GM19240 (cell line): ENCODE results near the gene LAMA5.
"Not testable (repeated sequence)": the region's sequence is repeated elsewhere in the genome, so short reads cannot be mapped to it uniquely, and the experiment has no call there.

ENCODE experiments used
- DNase-seq: peaks from one replicate; pipeline ENCODE4 v3.0.0; 2011; ENCODE audit warnings: low spot score; ENCODE audit not compliant: insufficient read length

Gene LAMA5

DNA sequence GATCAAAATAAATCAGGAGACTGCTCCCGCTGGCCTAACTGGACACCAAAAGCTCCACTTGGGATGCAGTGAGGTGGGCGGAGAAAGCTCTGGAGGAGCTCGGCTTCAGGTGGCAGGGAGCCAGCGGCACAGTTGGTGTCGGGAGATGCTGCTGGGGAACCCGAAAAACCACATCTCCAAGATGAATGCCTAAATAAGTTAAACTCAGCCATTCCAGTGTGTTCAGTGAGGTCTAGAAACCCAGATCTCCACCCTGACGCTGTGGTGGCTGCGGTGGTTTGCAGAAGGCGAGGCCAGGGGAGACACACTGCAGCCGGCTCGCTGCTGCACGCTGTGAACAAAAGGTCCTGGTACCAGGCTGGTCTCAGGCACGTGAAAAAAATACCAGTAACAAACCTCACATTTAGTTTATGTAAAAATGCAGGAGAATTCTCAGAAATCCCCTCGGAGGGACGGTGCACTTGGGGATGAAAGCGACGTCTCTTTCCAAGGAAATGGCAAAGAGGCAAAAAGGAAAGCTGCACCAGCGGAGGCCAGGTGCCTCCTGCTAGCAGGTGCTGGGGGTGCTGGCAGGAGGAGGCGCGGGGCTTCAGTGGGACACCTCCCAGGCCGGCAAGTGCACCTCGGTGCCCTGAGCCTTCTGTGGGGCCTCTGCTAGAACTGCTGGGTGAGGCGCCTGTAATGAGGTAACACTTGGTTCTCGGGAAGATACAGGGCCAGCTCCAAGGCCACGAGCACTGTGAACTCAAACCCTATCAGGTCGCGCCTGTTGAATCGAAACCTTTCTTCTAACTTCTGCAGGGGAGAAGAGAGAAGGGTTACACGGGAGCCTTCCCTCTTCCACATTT is 23.4 kb upstream of the LAMA5 start:
- no peak for DNase-seq

GRCh38 chr20:62389601-62390087 is 22.5 kb upstream of the LAMA5 start:
- no peak for DNase-seq

DNA sequence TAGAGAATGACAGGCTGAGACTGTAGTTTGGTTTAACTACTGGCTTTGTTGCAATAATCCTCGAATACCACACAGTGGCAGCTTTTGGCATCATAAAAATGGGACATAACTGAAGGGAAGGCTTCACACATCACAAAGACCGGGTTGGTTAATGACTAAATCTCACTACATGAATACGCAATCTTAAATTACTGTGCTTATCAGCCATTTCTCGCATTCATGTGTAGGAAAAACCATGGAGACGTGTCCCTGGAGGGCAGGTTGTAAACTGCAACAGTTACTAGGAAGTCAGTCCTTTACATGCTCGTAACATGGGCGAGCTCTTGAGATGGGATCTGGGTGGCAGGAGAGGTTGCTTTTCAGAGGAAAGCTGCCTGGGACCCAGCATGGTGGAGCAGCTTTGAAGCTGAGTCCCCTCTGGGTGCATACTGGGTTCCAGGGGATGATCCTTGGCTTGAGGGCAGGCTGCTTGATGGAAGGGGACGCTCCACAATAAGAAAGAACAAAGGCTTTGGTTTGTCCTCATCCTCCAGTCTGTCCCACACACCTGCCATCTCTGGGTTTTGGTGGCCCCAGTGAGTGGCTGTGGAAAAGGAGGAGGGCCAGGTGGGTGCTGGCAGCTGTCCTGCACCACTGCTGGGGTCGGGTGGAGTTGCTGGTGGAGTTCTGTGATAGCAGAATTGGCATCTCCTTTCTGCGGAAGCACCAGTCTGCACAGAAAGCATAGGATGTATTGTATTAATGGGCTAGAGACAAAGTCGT is 21.9 kb upstream of the LAMA5 start:
- DNase-seq, result no peak

GRCh38 chr20:62387933-62388635 is 21.0 kb upstream of the LAMA5 start:
- no peak for DNase-seq

- DNase-seq, result no peak
Measured at GRCh38 chr20:62387219-62387913, 20.3 kb upstream of the LAMA5 start.

- DNase-seq, result peak; percentile 97
Measured at GRCh38 chr20:62386383-62387218, 19.5 kb upstream of the LAMA5 start, which contains the start of gene RPS21. Gene RPS21, plus strand, starts transcription at chr20:62387103. Its CDS starts 236 bp downstream, at chr20:62387339.

DNA sequence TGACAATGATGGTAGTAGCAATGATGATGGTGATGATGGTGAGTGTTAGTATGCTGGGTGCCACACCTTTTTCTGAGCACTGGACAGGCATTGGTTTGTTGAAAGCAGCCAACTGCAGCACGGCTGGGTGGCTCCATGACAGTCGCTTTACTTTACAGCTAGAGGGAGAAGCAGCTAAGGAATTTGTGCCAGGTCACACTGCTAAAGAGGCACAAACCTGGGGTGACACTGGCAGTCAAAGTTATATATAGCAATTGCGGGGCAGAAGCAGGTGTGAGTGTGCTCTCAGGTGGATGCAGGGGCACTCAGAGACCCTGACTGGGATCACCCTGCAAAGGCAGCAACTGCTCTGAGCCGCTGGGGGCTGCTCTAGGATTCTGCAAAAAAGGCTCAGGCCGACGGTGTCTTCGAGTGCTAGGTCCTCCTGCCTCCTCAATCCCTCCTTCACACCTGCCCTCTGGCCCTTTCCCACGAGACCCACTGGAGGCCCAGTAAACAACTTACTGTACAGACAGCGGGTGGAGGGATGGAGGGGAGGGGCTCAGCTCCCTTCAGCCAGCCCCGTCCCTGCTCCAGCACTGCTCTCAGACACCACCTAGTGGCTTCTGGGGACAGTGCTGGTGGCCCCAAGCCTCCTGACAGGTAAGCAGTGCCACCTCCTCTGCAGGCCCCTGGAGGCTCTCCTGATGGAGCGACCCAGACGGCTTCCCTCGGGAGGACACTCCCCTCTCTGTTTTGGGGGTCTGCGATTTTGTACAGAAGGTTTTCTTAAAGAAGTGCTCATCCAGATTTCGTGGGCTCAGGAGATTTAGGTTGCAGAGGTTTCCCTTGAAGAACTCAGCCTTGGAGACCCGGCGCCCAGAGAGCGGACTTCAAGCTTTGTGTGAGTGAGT is 15.4 kb upstream of the LAMA5 start:
- DNase-seq, result peak; percentile 82

- DNase-seq, result no peak
Measured at GRCh38 chr20:62381842-62382241, 14.7 kb upstream of the LAMA5 start.

GRCh38 chr20:62381202-62381797 is 14.2 kb upstream of the LAMA5 start:
- no peak for DNase-seq

DNA sequence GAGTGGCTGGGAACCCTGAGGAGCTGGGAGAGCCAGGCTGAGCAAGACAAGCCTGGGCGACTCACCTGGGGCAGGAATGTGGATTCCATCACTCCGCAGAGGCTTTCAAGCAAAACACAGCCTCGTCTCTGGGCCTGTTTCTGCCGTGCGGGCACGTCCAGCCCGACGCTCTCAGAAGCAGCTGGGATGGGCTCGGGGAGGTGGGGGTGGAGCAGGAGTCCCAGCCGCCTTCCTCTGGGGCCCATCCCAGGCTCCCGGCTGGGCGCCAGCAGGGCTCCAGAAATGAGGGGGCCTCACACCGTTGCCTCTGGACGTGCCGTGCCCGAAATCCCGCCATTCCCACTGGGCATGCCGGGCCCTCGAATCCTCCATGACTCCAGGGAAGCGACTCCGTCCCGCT is 11.1 kb upstream of the LAMA5 start:
- DNase-seq, result no peak

- DNase-seq, result no peak
Measured at GRCh38 chr20:62377615-62378178, 10.6 kb upstream of the LAMA5 start.

GRCh38 chr20:62377064-62377461 is 10.0 kb upstream of the LAMA5 start:
- no peak for DNase-seq

GRCh38 chr20:62376112-62377063 is 9.3 kb upstream of the LAMA5 start:
- no peak for DNase-seq

DNA sequence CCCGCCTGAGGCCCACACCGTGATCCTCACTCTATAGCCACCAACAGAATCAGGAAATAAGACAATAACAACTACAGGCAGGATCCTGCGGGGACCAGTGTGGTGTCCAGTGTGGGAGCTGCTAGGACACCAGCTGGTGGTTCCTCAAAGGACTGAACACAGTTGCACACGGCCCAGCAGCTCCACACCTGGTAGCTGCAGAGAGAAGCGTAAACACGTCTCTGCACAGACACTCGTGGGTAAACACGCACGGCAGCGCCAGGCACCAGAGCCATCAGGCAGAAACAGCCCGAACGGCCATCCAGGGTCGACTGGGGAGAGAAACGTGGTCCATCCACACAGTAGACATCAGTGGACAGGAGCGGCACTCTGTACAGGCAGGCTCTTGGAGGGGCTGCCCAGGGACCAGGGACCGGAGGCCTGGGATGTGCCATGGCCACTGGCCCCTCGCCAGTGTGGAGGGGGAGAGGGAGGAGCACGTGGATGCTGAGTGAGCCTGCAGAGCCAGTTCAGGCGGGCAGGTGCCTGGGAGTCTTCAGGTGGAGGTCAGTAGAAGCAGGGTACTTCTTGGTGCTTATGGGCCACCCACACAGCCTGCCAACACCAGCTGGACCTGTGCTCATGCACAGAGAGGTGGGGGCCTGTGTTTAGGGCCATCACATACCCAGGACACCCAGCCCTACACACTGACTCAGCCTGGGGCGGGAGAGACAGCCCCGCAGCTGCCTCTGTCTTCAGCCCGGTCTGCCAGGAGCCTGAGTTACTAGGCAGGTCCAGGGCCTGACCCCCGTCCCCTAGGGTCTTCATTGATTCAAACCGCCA is 7.4 kb upstream of the LAMA5 start:
- DNase-seq, result no peak

DNA sequence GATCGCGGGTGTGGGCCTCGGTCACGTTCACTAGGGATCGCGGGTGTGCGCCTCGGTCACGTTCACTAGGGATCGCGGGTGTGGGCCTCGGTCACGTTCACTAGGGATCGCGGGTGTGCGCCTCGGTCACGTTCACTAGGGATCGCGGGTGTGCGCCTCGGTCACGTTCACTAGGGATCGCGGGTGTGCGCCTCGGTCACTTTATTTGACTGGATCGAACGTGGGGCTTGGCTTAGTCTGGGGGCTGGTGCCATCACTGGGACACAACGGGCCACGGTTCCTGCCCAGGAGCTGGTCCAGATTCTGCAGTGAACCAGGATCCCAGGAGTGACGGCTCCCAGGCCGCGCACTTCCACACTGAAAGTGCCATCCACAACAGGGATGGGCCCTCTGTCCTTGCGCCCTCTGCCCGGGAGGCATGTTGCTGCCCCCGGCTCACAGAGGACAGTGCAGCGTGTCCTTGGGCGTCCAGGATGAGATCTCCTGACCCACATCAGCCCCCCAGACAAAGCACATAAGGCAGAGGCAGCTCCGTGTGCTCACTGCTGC is 6.6 kb upstream of the LAMA5 start:
- not testable (repeated sequence) for DNase-seq
